GM12878 (cell line): Measurements from ENCODE around the gene SPOCK1. TPM values are rescaled to one million over a fixed set of nuclear protein-coding genes. Genes with fewer than 3 reads are reported as not detected.

ENCODE experiments used
- ATAC-seq: fragments of 200-7000 bp; cut with Tn5 transposase; 3 replicates; pipeline ENCODE4 v1.9.1; 2020; ENCODE audit warnings: mild to moderate bottlenecking, moderate library complexity
- BruUV-seq: library from RNA; stranded (reverse); fragments of 400-500 nt; replicated peaks from 2 replicates; lab custom pipeline; 2021; lab: Mats Ljungman, UMichigan
- CTCF ChIA-PET: fragments of 300-600 bp; sonication (Branson Sonifier 250); formaldehyde crosslinking; extraction: SDS; loops from one replicate; lab custom pipeline; 2021; ENCODE audit warnings: inconsistent platforms; lab: Yijun Ruan, JAX
- POLR2A ChIA-PET: fragments of 350-600 bp; formaldehyde crosslinking; extraction: SDS; loops from one replicate; lab custom pipeline; 2021; ENCODE audit warnings: inconsistent platforms; lab: Charles Lee
- RAD21 ChIA-PET: fragments of 300-600 bp; sonication (Branson Sonifier 250); formaldehyde crosslinking; loops from one replicate; lab custom pipeline; 2023; ENCODE audit warnings: antibody characterized with exemption; ENCODE audit not compliant: unreplicated experiment; lab: Charles Lee
- SMC1A ChIA-PET: fragments of 300-600 bp; sonication (Branson Sonifier 250); formaldehyde crosslinking; loops from one replicate; lab custom pipeline; 2023; ENCODE audit not compliant: unreplicated experiment, uncharacterized antibody; lab: Charles Lee
- DNase-seq: peaks from one replicate; pipeline ENCODE4 v3.0.0-alpha.2; 2011; ENCODE audit warnings: low read depth, low spot score
- FAIRE-seq: peaks from 3 replicates; lab custom pipeline; 2011; peaks lifted over from hg19 to GRCh38; lab: Jason Lieb, UNC
- H2AFZ ChIP-seq: 2 replicates; pipeline ENCODE4 v1.6.0; 2011; ENCODE audit warnings: low read depth, low read length, control low read depth; ENCODE audit not compliant: control insufficient read depth
- H3K27ac ChIP-seq: 2 replicates; pipeline ENCODE4 v1.5.1; 2011; ENCODE audit warnings: control low read depth; ENCODE audit not compliant: control insufficient read depth, insufficient read depth
- H3K27me3 ChIP-seq, 2 experiments: replicated peaks in 1 of 2; 2 replicates each; pipeline versions ENCODE4 v1.6.0 to v1.6.1; 2011; ENCODE audit warnings: low read length in 1 of 2; ENCODE audit not compliant: control insufficient read depth in 2 of 2, insufficient read depth in 2 of 2
- H3K36me3 ChIP-seq, 2 experiments: 2 replicates each; pipeline ENCODE4 v1.5.1; 2011; ENCODE audit warnings: low read length in 1 of 2; ENCODE audit not compliant: control insufficient read depth in 2 of 2, insufficient read depth in 2 of 2
- H3K4me1 ChIP-seq: 2 replicates; pipeline ENCODE4 v1.6.1; 2011; ENCODE audit warnings: mild to moderate bottlenecking, low read length, moderate library complexity, mixed read lengths; ENCODE audit not compliant: control insufficient read depth, insufficient read depth
- H3K4me2 ChIP-seq: 2 replicates; pipeline ENCODE4 v1.6.0; 2011; ENCODE audit warnings: control low read depth; ENCODE audit not compliant: control insufficient read depth, insufficient read depth
- H3K4me3 ChIP-seq: fragments of 200-600 bp; sonication (generic); 2 replicates; pipeline ENCODE4 v1.5.1; 2016
- H3K79me2 ChIP-seq: 2 replicates; pipeline ENCODE4 v1.6.0; 2011; ENCODE audit warnings: low read length; ENCODE audit not compliant: control insufficient read depth, insufficient read depth
- H3K9ac ChIP-seq: 2 replicates; pipeline ENCODE4 v1.8.0; 2011; ENCODE audit warnings: low read length, control low read depth, mixed read lengths; ENCODE audit not compliant: control insufficient read depth, insufficient read depth
- H3K9me3 ChIP-seq: replicated peaks from 3 replicates; pipeline ENCODE4 v1.5.1; 2011; ENCODE audit warnings: mild to moderate bottlenecking, low read length; ENCODE audit not compliant: control insufficient read depth, insufficient read depth
- H4K20me1 ChIP-seq: 2 replicates; pipeline ENCODE4 v1.6.0; 2011; ENCODE audit not compliant: control insufficient read depth, insufficient read depth
- ASH2L ChIP-seq: fragments of 300-600, 200-600 bp; sonication (generic); IDR thresholded peaks from 2 replicates; pipeline ENCODE4 v1.6.1; 2017; ENCODE audit warnings: low read depth, mild to moderate bottlenecking, borderline replicate concordance
- BCL11A ChIP-seq: IDR thresholded peaks from 2 replicates; pipeline ENCODE4 v1.6.1; 2011; ENCODE audit warnings: low read depth, low read length
- CREM ChIP-seq: IDR thresholded peaks from 2 replicates; pipeline ENCODE4 v1.6.1; 2014; ENCODE audit warnings: antibody characterized with exemption, low read depth
- E2F4 ChIP-seq: IDR thresholded peaks from 2 replicates; pipeline ENCODE4 v1.6.1; 2012; ENCODE audit warnings: low read depth, low read length, improper control_type of control experiment
- JUND ChIP-seq: IDR thresholded peaks from 2 replicates; pipeline ENCODE4 v1.6.1; 2012; ENCODE audit warnings: low read depth, mild to moderate bottlenecking, low read length, improper control_type of control experiment, moderate library complexity
- KDM1A ChIP-seq: fragments of 200-600 bp; sonication (generic); IDR thresholded peaks from 2 replicates; pipeline ENCODE4 v1.6.1; 2016; ENCODE audit warnings: borderline replicate concordance
- MTA3 ChIP-seq: IDR thresholded peaks from 2 replicates; pipeline ENCODE4 v1.6.1; 2012; ENCODE audit warnings: low read length, inconsistent platforms, borderline replicate concordance
- NR2C1 ChIP-seq: fragments of 450-650 bp; IDR thresholded peaks from 2 replicates; pipeline ENCODE4 v1.6.1; 2017; ENCODE audit warnings: antibody characterized with exemption, mild to moderate bottlenecking, moderate library complexity
- RAD21 ChIP-seq: IDR thresholded peaks from 2 replicates; pipeline ENCODE4 v1.6.1; 2011; ENCODE audit warnings: mild to moderate bottlenecking, low read depth, low read length, moderate library complexity; ENCODE audit not compliant: insufficient read depth
- SIN3A ChIP-seq: IDR thresholded peaks from 2 replicates; pipeline ENCODE4 v1.6.1; 2012; ENCODE audit warnings: low read depth, low read length, improper control_type of control experiment
- SPI1 ChIP-seq: IDR thresholded peaks from 2 replicates; pipeline ENCODE4 v1.6.1; 2011; ENCODE audit warnings: low read depth, mild to moderate bottlenecking, low read length, moderate library complexity, borderline replicate concordance; ENCODE audit not compliant: insufficient read depth
- SREBF1 ChIP-seq: IDR thresholded peaks from 2 replicates; pipeline ENCODE4 v1.6.1; 2012; ENCODE audit warnings: mild to moderate bottlenecking, low read length
- SUPT20H ChIP-seq: IDR thresholded peaks from 2 replicates; pipeline ENCODE4 v1.6.1; 2011; ENCODE audit warnings: low read depth, mild to moderate bottlenecking, low read length, moderate library complexity, borderline replicate concordance; ENCODE audit not compliant: control insufficient read depth
- YBX1 ChIP-seq: fragments of 450-650 bp; IDR thresholded peaks from 2 replicates; pipeline ENCODE4 v1.6.1; 2016; ENCODE audit warnings: antibody characterized with exemption
- WGBS: methylation state at CpG from one replicate; pipeline ENCODE4 v1.1.6; 2016; ENCODE audit warnings: low lambda C conversion rate; ENCODE audit not compliant: insufficient replicate concordance, insufficient coverage; ENCODE audit errors: missing lambda C conversion rate; 5-methylcytosine and 5-hydroxymethylcytosine counted together
- in situ Hi-C: fragments of 300-500 bp; cut with MboI; formaldehyde crosslinking; loops from 9 replicates; pipeline ENCODE4 v1.14.3; 2018; ENCODE audit warnings: mixed read lengths
- intact Hi-C: fragments of 100-400 bp; cut with micrococcal nuclease; formaldehyde crosslinking; loops from one replicate; pipeline ENCODE4 v1.14.2; 2022; ENCODE audit not compliant: unreplicated experiment
- polyA plus RNA-seq, 11 experiments: library from polyadenylated mRNA; depleted of rRNA in 4 of 11; unstranded in 6 of 11; stranded (reverse) in 5 of 11; fragments of >200 nt; fragmentation: Nextera tagmentation in 4 of 11; fragmentation: Illumina TruSeq in 1 of 11; extraction: Ambion mirVana in 4 of 11; extraction: Trizol in 1 of 11; gene quantifications; 1 replicate in 1 of 11; 2 replicates in 10 of 11; pipeline versions ENCODE4 v1.2.1 to v1.2.3, GENCODE V29; 2011 to 2016; ENCODE audit warnings: inconsistent platforms in 2 of 11, missing spikeins in 2 of 11, low read depth in 1 of 11
- total RNA-seq, 4 experiments: library from RNA; depleted of rRNA in 3 of 4; stranded (reverse); fragments of >200 nt in 3 of 4; fragmentation: Illumina TruSeq in 1 of 4; extraction: Trizol in 1 of 4; gene quantifications; 2 replicates each; pipeline versions ENCODE4 v1.2.1 to v1.2.3, GENCODE V29; 2013 to 2021

Gene SPOCK1
- total and polyA plus RNA-seq, 10 of the 15 experiments (the other 5 are each of a cell fraction or from before 2014, with no cell fraction given) = 0.06 to 0.68 (median 0.25) TPM; not detected in 3

- POLR2A ChIA-PET = no interaction called here
These were observed 506.2 kb downstream of the SPOCK1 start for GRCh38 chr5:136992796-136993489.

More at GRCh38 chr5:136992796-136993489, 506.2 kb downstream of the SPOCK1 start:
- intact Hi-C loops = no loop called here
- Histone ChIP-seq H3K9ac (no peak overlapping the region), H3K4me3 (no peak overlapping the region), H3K36me3 (no peaks in the 10 kb centered on the region), H3K79me2 (no peaks in the 10 kb centered on the region), H3K9me3 (no peaks in the 10 kb centered on the region), H3K4me1 (no peaks in the 10 kb centered on the region), H3K4me2 (no peak overlapping the region), H3K27ac (no peak overlapping the region), H3K27me3 (no peaks in the 10 kb centered on the region; a peak in 1 of 4 replicates), H2AFZ (no peak overlapping the region), H4K20me1 (no peaks in the 10 kb centered on the region)
- TF ChIP-seq JUND (no peak), MTA3 (no peak), KDM1A (no peak), ASH2L (no peak), SREBF1 (no peak), SUPT20H (no peak), BCL11A (no peak), NR2C1 (no peak), SPI1 (no peak), YBX1 (no peak), SIN3A (no peak), E2F4 (no peak), RAD21 (no peak), CREM (no peak)
- CTCF ChIA-PET = no interaction called here
- FAIRE-seq (no peak), DNase-seq (no peak), ATAC-seq (no peak)
- in situ Hi-C loops = no loop called here
- RAD21 ChIA-PET = no interaction called here
- SMC1A ChIA-PET = no interaction called here
- BruUV-seq = no TSS peak
- 44% methylated on average over 3 of the region's 3 CpGs for WGBS
